GM12878 (cell line): ENCODE results near the gene TPO.

ENCODE experiments used
- CEBPB ChIP-seq, 2 experiments: fragments of 150-350 bp in 1 of 2; IDR thresholded peaks; 2 replicates each; pipeline ENCODE4 v1.6.1; 2012 to 2014; ENCODE audit warnings: low read depth in 2 of 2, low read length in 2 of 2, borderline replicate concordance in 1 of 2, inconsistent platforms in 1 of 2
- EED ChIP-seq: sonication (generic); IDR thresholded peaks from 2 replicates; pipeline ENCODE4 v1.6.1; 2016; ENCODE audit warnings: antibody characterized with exemption, low read depth
- EP300 ChIP-seq, 2 experiments: fragments of 150-350 bp in 1 of 2; IDR thresholded peaks; 2 replicates each; pipeline ENCODE4 v1.6.1; 2011 to 2012; ENCODE audit warnings: low read depth in 2 of 2, low read length in 2 of 2, borderline replicate concordance in 1 of 2, improper control_type of control experiment in 1 of 2, inconsistent platforms in 1 of 2; ENCODE audit not compliant: control insufficient read depth in 1 of 2
- EZH2 ChIP-seq: IDR thresholded peaks from 2 replicates; pipeline ENCODE4 v1.6.1; 2012; ENCODE audit warnings: low read depth, mild to moderate bottlenecking, control low read depth, inconsistent platforms, low read length, borderline replicate concordance; ENCODE audit not compliant: control insufficient read depth
- JUND ChIP-seq: IDR thresholded peaks from 2 replicates; pipeline ENCODE4 v1.6.1; 2012; ENCODE audit warnings: low read depth, mild to moderate bottlenecking, low read length, improper control_type of control experiment, moderate library complexity
- POLR2A ChIP-seq: IDR thresholded peaks from 2 replicates; pipeline ENCODE4 v1.6.1; 2011; ENCODE audit warnings: low read depth, mild to moderate bottlenecking, low read length
- ZNF274 ChIP-seq: IDR thresholded peaks from one replicate; pipeline ENCODE4 v1.8.0; 2011; ENCODE audit not compliant: insufficient read length, insufficient read depth
- TF ChIP-seq, protein P1 (sequence below): IDR thresholded peaks from 2 replicates; pipeline ENCODE4 v1.6.1; 2012; ENCODE audit warnings: low read depth, low read length, improper control_type of control experiment
- TF ChIP-seq, protein P2 (sequence below), 3 experiments: IDR thresholded peaks in 2 of 3; conservative IDR thresholded peaks in 1 of 3; 2 replicates each; pipeline ENCODE4 v1.5.1; 2011; ENCODE audit warnings: low read depth in 3 of 3, low read length in 3 of 3, mild to moderate bottlenecking in 3 of 3, control low read depth in 2 of 3, moderate library complexity in 2 of 3, inconsistent platforms in 1 of 3, mixed read lengths in 1 of 3; ENCODE audit not compliant: control insufficient read depth in 2 of 3, insufficient read depth in 1 of 3; ENCODE audit errors: extremely low read depth in 1 of 3
- TF ChIP-seq, protein P3 (sequence below): IDR thresholded peaks from 2 replicates; pipeline ENCODE4 v1.6.1; 2012; ENCODE audit warnings: mild to moderate bottlenecking, low read depth, low read length

DNA sequence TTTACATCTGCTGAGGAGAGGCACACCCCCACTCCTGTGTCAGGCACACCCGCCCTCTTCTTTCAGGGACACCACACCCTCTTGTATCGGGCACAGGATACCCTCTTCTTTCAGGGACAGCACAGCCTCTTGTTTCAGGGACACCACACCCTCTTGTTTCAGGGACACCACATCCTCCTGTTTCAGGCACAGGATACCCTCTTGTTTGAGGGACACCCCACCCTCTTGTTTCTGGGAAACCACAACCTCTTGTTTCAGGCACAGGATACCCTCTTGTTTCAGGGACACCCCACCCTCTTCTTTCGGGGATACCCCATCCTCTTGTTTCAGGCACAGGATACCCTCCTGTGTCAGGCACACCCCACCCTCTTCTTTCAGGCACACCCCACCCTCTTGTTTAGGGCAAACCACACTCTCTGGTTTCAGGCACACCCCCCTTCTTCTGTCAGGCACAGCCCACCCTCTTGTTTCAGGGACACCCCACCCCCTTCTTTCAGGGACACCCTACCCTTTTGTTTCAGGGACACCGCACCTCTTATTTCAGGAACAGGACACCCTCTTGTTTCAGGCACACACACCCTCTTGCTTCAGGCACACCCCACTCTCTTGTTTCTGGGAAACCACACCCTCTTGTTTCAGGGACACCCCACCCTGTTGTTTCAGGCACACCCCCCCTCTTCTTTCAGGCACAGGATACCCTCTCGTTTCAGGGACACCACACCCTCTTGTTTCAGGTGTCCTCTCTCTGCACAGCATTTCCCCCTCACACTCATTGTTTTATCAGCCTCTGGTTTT is 96.2 kb downstream of the TPO start:
- no peak for TF ChIP-seq POLR2A
- no peak for TF ChIP-seq ZNF274
- TF ChIP-seq, protein P1, sequence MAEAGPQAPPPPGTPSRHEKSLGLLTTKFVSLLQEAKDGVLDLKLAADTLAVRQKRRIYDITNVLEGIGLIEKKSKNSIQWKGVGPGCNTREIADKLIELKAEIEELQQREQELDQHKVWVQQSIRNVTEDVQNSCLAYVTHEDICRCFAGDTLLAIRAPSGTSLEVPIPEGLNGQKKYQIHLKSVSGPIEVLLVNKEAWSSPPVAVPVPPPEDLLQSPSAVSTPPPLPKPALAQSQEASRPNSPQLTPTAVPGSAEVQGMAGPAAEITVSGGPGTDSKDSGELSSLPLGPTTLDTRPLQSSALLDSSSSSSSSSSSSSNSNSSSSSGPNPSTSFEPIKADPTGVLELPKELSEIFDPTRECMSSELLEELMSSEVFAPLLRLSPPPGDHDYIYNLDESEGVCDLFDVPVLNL, result no peak
- TF ChIP-seq JUND, result no peak
- TF ChIP-seq, protein P2, sequence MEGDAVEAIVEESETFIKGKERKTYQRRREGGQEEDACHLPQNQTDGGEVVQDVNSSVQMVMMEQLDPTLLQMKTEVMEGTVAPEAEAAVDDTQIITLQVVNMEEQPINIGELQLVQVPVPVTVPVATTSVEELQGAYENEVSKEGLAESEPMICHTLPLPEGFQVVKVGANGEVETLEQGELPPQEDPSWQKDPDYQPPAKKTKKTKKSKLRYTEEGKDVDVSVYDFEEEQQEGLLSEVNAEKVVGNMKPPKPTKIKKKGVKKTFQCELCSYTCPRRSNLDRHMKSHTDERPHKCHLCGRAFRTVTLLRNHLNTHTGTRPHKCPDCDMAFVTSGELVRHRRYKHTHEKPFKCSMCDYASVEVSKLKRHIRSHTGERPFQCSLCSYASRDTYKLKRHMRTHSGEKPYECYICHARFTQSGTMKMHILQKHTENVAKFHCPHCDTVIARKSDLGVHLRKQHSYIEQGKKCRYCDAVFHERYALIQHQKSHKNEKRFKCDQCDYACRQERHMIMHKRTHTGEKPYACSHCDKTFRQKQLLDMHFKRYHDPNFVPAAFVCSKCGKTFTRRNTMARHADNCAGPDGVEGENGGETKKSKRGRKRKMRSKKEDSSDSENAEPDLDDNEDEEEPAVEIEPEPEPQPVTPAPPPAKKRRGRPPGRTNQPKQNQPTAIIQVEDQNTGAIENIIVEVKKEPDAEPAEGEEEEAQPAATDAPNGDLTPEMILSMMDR (IDR thresholded peaks at IDR 0.05 in 2 of 3, conservative IDR thresholded peaks at IDR 0.05 in 1 of 3; ENCODE audit: control insufficient read depth in 2 of 3, extremely low read depth in 1 of 3, insufficient read depth in 1 of 3, low read depth in 3 of 3, low read length in 3 of 3), result no peak
- TF ChIP-seq CEBPB (IDR thresholded peaks at IDR 0.05; ENCODE audit: borderline replicate concordance in 1 of 2, low read depth in 2 of 2, low read length in 2 of 2), result no peak
- no peak for TF ChIP-seq EZH2
- TF ChIP-seq, protein P3, sequence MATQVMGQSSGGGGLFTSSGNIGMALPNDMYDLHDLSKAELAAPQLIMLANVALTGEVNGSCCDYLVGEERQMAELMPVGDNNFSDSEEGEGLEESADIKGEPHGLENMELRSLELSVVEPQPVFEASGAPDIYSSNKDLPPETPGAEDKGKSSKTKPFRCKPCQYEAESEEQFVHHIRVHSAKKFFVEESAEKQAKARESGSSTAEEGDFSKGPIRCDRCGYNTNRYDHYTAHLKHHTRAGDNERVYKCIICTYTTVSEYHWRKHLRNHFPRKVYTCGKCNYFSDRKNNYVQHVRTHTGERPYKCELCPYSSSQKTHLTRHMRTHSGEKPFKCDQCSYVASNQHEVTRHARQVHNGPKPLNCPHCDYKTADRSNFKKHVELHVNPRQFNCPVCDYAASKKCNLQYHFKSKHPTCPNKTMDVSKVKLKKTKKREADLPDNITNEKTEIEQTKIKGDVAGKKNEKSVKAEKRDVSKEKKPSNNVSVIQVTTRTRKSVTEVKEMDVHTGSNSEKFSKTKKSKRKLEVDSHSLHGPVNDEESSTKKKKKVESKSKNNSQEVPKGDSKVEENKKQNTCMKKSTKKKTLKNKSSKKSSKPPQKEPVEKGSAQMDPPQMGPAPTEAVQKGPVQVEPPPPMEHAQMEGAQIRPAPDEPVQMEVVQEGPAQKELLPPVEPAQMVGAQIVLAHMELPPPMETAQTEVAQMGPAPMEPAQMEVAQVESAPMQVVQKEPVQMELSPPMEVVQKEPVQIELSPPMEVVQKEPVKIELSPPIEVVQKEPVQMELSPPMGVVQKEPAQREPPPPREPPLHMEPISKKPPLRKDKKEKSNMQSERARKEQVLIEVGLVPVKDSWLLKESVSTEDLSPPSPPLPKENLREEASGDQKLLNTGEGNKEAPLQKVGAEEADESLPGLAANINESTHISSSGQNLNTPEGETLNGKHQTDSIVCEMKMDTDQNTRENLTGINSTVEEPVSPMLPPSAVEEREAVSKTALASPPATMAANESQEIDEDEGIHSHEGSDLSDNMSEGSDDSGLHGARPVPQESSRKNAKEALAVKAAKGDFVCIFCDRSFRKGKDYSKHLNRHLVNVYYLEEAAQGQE, result no peak
- no peak for TF ChIP-seq EED
- TF ChIP-seq EP300 (IDR thresholded peaks at IDR 0.05; ENCODE audit: borderline replicate concordance in 1 of 2, control insufficient read depth in 1 of 2, low read depth in 2 of 2, low read length in 2 of 2), result no peak
